Keratinocyte (primary cell): ENCODE data around the gene PDILT. TPM values are rescaled to one million over a fixed set of nuclear protein-coding genes. Genes with fewer than 3 reads are reported as not detected.

Experiments used
- DNase-seq: peaks from one replicate; pipeline ENCODE4 v3.0.0-alpha.2; 2011; ENCODE audit warnings: low read depth, missing footprints, low spot score
- FAIRE-seq: peaks from 2 replicates; lab custom pipeline; 2011; peaks lifted over from hg19 to GRCh38; lab: Jason Lieb, UNC
- H2AFZ ChIP-seq: 2 replicates; pipeline ENCODE4 v1.6.0; 2012; ENCODE audit warnings: low read length, control low read depth, inconsistent platforms; ENCODE audit not compliant: control insufficient read depth
- H3K27ac ChIP-seq: 2 replicates; pipeline ENCODE4 v1.5.1; 2011; ENCODE audit warnings: low read length; ENCODE audit not compliant: control insufficient read depth, insufficient read depth
- H3K27me3 ChIP-seq: 3 replicates; pipeline ENCODE4 v1.6.0; 2011; ENCODE audit warnings: low read length; ENCODE audit not compliant: control insufficient read depth, insufficient read depth; ENCODE audit errors: extremely low read depth
- H3K36me3 ChIP-seq, 2 experiments: 2 replicates in 1 of 2; 3 replicates in 1 of 2; pipeline ENCODE4 v1.5.1; 2011; ENCODE audit warnings: low read length in 2 of 2, mild to moderate bottlenecking in 1 of 2; ENCODE audit not compliant: control insufficient read depth in 2 of 2, insufficient read depth in 2 of 2; ENCODE audit errors: extremely low read depth in 1 of 2
- H3K4me1 ChIP-seq: 3 replicates; pipeline ENCODE4 v1.5.1; 2011; ENCODE audit warnings: low read length; ENCODE audit not compliant: control insufficient read depth, insufficient read depth; ENCODE audit errors: extremely low read depth
- H3K4me2 ChIP-seq: 3 replicates; pipeline ENCODE4 v1.6.0; 2011; ENCODE audit warnings: low read depth, low read length; ENCODE audit not compliant: control insufficient read depth, insufficient read depth; ENCODE audit errors: extremely low read depth
- H3K4me3 ChIP-seq, 3 experiments: fragments of 200-600 bp in 1 of 3; sonication (generic) in 1 of 3; 2 replicates in 2 of 3; 3 replicates in 1 of 3; pipeline ENCODE4 v1.5.1; 2011 to 2016; ENCODE audit warnings: low read length in 3 of 3, mild to moderate bottlenecking in 3 of 3, control low read depth in 2 of 3, inconsistent platforms in 1 of 3, low read depth in 1 of 3, mixed read lengths in 1 of 3, mixed run types in 1 of 3, moderate library complexity in 1 of 3; ENCODE audit not compliant: control insufficient read depth in 2 of 3, insufficient read depth in 2 of 3; ENCODE audit errors: extremely low read depth in 1 of 3
- H3K79me2 ChIP-seq: 2 replicates; pipeline ENCODE4 v1.6.0; 2012; ENCODE audit warnings: low read length; ENCODE audit not compliant: control insufficient read depth, insufficient read depth
- H3K9ac ChIP-seq: 3 replicates; pipeline ENCODE4 v1.6.0; 2011; ENCODE audit warnings: low read length; ENCODE audit not compliant: control insufficient read depth, insufficient read depth; ENCODE audit errors: extremely low read depth
- H3K9me1 ChIP-seq: 3 replicates; pipeline ENCODE4 v1.6.0; 2011; ENCODE audit warnings: low read length; ENCODE audit not compliant: control insufficient read depth, insufficient read depth; ENCODE audit errors: extremely low read depth
- H3K9me3 ChIP-seq: 2 replicates; pipeline ENCODE4 v1.5.1; 2012; ENCODE audit warnings: low read depth, low read length; ENCODE audit not compliant: control insufficient read depth
- H4K20me1 ChIP-seq: 3 replicates; pipeline ENCODE4 v1.6.0; 2011; ENCODE audit warnings: low read length; ENCODE audit not compliant: control insufficient read depth, insufficient read depth; ENCODE audit errors: extremely low read depth
- CTCF ChIP-seq, 3 experiments: IDR thresholded peaks in 1 of 3; conservative IDR thresholded peaks in 1 of 3; optimal IDR thresholded peaks in 1 of 3; 2 replicates in 2 of 3; 3 replicates in 1 of 3; pipeline versions ENCODE3 to v1.5.1; 2011; ENCODE audit warnings: low read length in 3 of 3, mild to moderate bottlenecking in 3 of 3, moderate library complexity in 2 of 3, control low read depth in 1 of 3, inconsistent platforms in 1 of 3; ENCODE audit not compliant: insufficient read depth in 2 of 3; ENCODE audit errors: extremely low read depth in 1 of 3
- EZH2 ChIP-seq: IDR thresholded peaks from one replicate; pipeline ENCODE4 v1.6.1; 2012; ENCODE audit warnings: inconsistent platforms, mild to moderate bottlenecking, low read length, moderate library complexity
- dilution Hi-C: fragments of 300-500 bp; cut with MboI; formaldehyde crosslinking; loops from one replicate; pipeline ENCODE4 v1.7.0; 2020; ENCODE audit warnings: low sequenced_read_pairs; ENCODE audit not compliant: extremely low pct_ligation_motif_present
- polyA plus RNA-seq, 5 experiments: library from polyadenylated mRNA; depleted of rRNA in 3 of 5; stranded (reverse) in 3 of 5; stranded (forward) in 1 of 5; unstranded in 1 of 5; fragments of >200 nt; gene quantifications; 1 replicate in 1 of 5; 2 replicates in 3 of 5; 3 replicates in 1 of 5; pipeline versions ENCODE4 v1.2.1 to v1.2.3, GENCODE V29; 2011 to 2012; ENCODE audit warnings: missing spikeins in 2 of 5, low read depth in 1 of 5, low replicate concordance in 1 of 5

The PDILT gene
- polyA plus RNA-seq, 1 donor (not counting 4 experiments of a cell fraction or from before 2014, with no cell fraction given): not detected

- H3K36me3 ChIP-seq: no peaks in the 10 kb centered on the region
- dilution Hi-C loops: no loop called here
- TF ChIP-seq EZH2: no peak
- TF ChIP-seq CTCF (optimal IDR thresholded peaks at IDR 0.05 in 1 of 3, IDR thresholded peaks at IDR 0.05 in 1 of 3, conservative IDR thresholded peaks at IDR 0.05 in 1 of 3; ENCODE audit: extremely low read depth in 1 of 3, insufficient read depth in 2 of 3, low read length in 3 of 3): no peak
- H3K9me3 ChIP-seq: no peaks in the 10 kb centered on the region
- H3K4me1 ChIP-seq: no peaks in the 10 kb centered on the region
- H3K79me2 ChIP-seq: no peaks in the 10 kb centered on the region
- DNase-seq (no peak), FAIRE-seq (no peak)
- H3K9ac ChIP-seq: no peak overlapping the region
- no peak overlapping the region for H2AFZ ChIP-seq
- H3K9me1 ChIP-seq: no peaks in the 10 kb centered on the region
- H3K4me3 ChIP-seq: no peak overlapping the region
- no peaks in the 10 kb centered on the region for H3K27me3 ChIP-seq
- H4K20me1 ChIP-seq: no peaks in the 10 kb centered on the region
- no peak overlapping the region for H3K4me2 ChIP-seq
- no peak overlapping the region for H3K27ac ChIP-seq
Measured at GRCh38 chr16:20399185-20399584, 5.4 kb downstream of the PDILT start.

GRCh38 chr16:20398603-20399002, 5.9 kb downstream of the PDILT start:
- Histone ChIP-seq H3K79me2 (no peaks in the 10 kb centered on the region), H4K20me1 (no peaks in the 10 kb centered on the region), H3K27ac (no peak overlapping the region), H3K9me3 (no peaks in the 10 kb centered on the region), H3K9me1 (no peaks in the 10 kb centered on the region), H3K4me2 (no peak overlapping the region), H3K9ac (no peak overlapping the region), H2AFZ (no peak overlapping the region), H3K4me3 (no peak overlapping the region), H3K36me3 (no peaks in the 10 kb centered on the region), H3K27me3 (no peaks in the 10 kb centered on the region), H3K4me1 (no peaks in the 10 kb centered on the region)
- no peak for DNase-seq
- dilution Hi-C loops: no loop called here
- TF ChIP-seq CTCF (optimal IDR thresholded peaks at IDR 0.05 in 1 of 3, IDR thresholded peaks at IDR 0.05 in 1 of 3, conservative IDR thresholded peaks at IDR 0.05 in 1 of 3; ENCODE audit: extremely low read depth in 1 of 3, insufficient read depth in 2 of 3, low read length in 3 of 3) (no peak), EZH2 (no peak)
- no peak for FAIRE-seq
